HEK293 (cell line): ENCODE results near the gene RPS26.

Experiments used
- GFI1B ChIP-seq: fragments of 450-650 bp; formaldehyde crosslinking; IDR thresholded peaks from 2 replicates; pipeline ENCODE4 v1.5.1; 2016; ENCODE audit warnings: missing biosample characterization, missing genetic modification characterization
- GLI4 ChIP-seq: fragments of 450-650 bp; formaldehyde crosslinking; IDR thresholded peaks from 2 replicates; pipeline ENCODE4 v1.5.1; 2016; ENCODE audit warnings: missing biosample characterization, missing genetic modification characterization
- SP2 ChIP-seq: fragments of 450-650 bp; formaldehyde crosslinking; IDR thresholded peaks from 2 replicates; pipeline ENCODE4 v1.5.1; 2016; ENCODE audit warnings: missing biosample characterization, missing genetic modification characterization
- SP3 ChIP-seq: fragments of 450-650 bp; formaldehyde crosslinking; IDR thresholded peaks from 2 replicates; pipeline ENCODE4 v1.5.1; 2016; ENCODE audit warnings: missing biosample characterization, missing genetic modification characterization
- TRIM28 ChIP-seq: IDR thresholded peaks from 2 replicates; pipeline ENCODE4 v1.6.1; 2011; ENCODE audit warnings: low read length, control low read depth, borderline replicate concordance
- ZBTB7A ChIP-seq: fragments of 450-650 bp; formaldehyde crosslinking; IDR thresholded peaks from 2 replicates; pipeline ENCODE4 v1.5.1; 2016; ENCODE audit warnings: low read depth, missing biosample characterization, missing genetic modification characterization
- ZFHX2 ChIP-seq: fragments of 450-650 bp; formaldehyde crosslinking; conservative IDR thresholded peaks from 2 replicates; pipeline ENCODE4 v1.5.1; 2016; ENCODE audit warnings: missing biosample characterization, missing genetic modification characterization
- ZFP69B ChIP-seq: fragments of 450-650 bp; formaldehyde crosslinking; IDR thresholded peaks from 2 replicates; pipeline ENCODE4 v1.5.1; 2016; ENCODE audit warnings: missing biosample characterization, missing genetic modification characterization
- ZNF114 ChIP-seq: fragments of 450-650 bp; formaldehyde crosslinking; IDR thresholded peaks from 2 replicates; pipeline ENCODE4 v1.5.0; 2017; ENCODE audit warnings: missing biosample characterization, missing genetic modification characterization
- ZNF133 ChIP-seq: fragments of 450-650 bp; formaldehyde crosslinking; IDR thresholded peaks from 2 replicates; pipeline ENCODE4 v1.5.1; 2016; ENCODE audit warnings: missing biosample characterization, missing genetic modification characterization
- ZNF16 ChIP-seq: fragments of 450-650 bp; formaldehyde crosslinking; IDR thresholded peaks from 2 replicates; pipeline ENCODE4 v1.5.1; 2016; ENCODE audit warnings: low read depth, missing biosample characterization, missing genetic modification characterization
- ZNF24 ChIP-seq: fragments of 450-650 bp; formaldehyde crosslinking; IDR thresholded peaks from 2 replicates; pipeline ENCODE4 v1.5.1; 2016; ENCODE audit warnings: missing biosample characterization, missing genetic modification characterization
- ZNF335 ChIP-seq: fragments of 450-650 bp; formaldehyde crosslinking; conservative IDR thresholded peaks from 2 replicates; pipeline ENCODE4 v1.5.1; 2016; ENCODE audit warnings: missing biosample characterization, missing genetic modification characterization
- ZNF423 ChIP-seq: fragments of 450-650 bp; formaldehyde crosslinking; IDR thresholded peaks from 2 replicates; pipeline ENCODE4 v1.5.1; 2016; ENCODE audit warnings: missing biosample characterization, missing genetic modification characterization
- ZNF426 ChIP-seq: fragments of 450-650 bp; formaldehyde crosslinking; IDR thresholded peaks from 2 replicates; pipeline ENCODE4 v1.5.1; 2017; ENCODE audit warnings: missing biosample characterization, missing genetic modification characterization, mild to moderate bottlenecking, inconsistent platforms, moderate library complexity
- ZNF433 ChIP-seq: fragments of 450-650 bp; formaldehyde crosslinking; IDR thresholded peaks from 2 replicates; pipeline ENCODE4 v1.5.1; 2016; ENCODE audit warnings: missing biosample characterization, missing genetic modification characterization, low read depth
- ZNF560 ChIP-seq: fragments of 450-650 bp; formaldehyde crosslinking; IDR thresholded peaks from 2 replicates; pipeline ENCODE4 v1.5.1; 2017; ENCODE audit warnings: missing biosample characterization, missing genetic modification characterization, borderline replicate concordance
- ZNF561 ChIP-seq: fragments of 450-650 bp; IDR thresholded peaks from 2 replicates; pipeline ENCODE4 v1.5.1; 2018; ENCODE audit warnings: missing biosample characterization, missing genetic modification characterization, borderline replicate concordance
- ZNF623 ChIP-seq: fragments of 450-650 bp; formaldehyde crosslinking; IDR thresholded peaks from 2 replicates; pipeline ENCODE4 v1.5.1; 2016; ENCODE audit warnings: missing biosample characterization, missing genetic modification characterization
- ZNF645 ChIP-seq: fragments of 450-650 bp; formaldehyde crosslinking; IDR thresholded peaks from 2 replicates; pipeline ENCODE4; 2016; ENCODE audit warnings: missing biosample characterization, missing genetic modification characterization
- ZNF664 ChIP-seq: fragments of 450-650 bp; formaldehyde crosslinking; IDR thresholded peaks from 2 replicates; pipeline ENCODE4 v1.5.1; 2016; ENCODE audit warnings: missing biosample characterization, missing genetic modification characterization
- ZNF701 ChIP-seq: fragments of 450-650 bp; formaldehyde crosslinking; IDR thresholded peaks from 2 replicates; pipeline ENCODE4 v1.5.1; 2016; ENCODE audit warnings: missing biosample characterization, missing genetic modification characterization
- ZNF785 ChIP-seq: fragments of 450-650 bp; formaldehyde crosslinking; IDR thresholded peaks from 2 replicates; pipeline ENCODE4 v1.5.1; 2016; ENCODE audit warnings: missing biosample characterization, missing genetic modification characterization
- ZNF830 ChIP-seq: fragments of 450-650 bp; IDR thresholded peaks from 2 replicates; pipeline ENCODE4 v1.5.0; 2018; ENCODE audit warnings: missing biosample characterization, missing genetic modification characterization, low read depth, mild to moderate bottlenecking, moderate library complexity
- TF ChIP-seq, protein P1 (sequence below): fragments of 450-650 bp; formaldehyde crosslinking; IDR thresholded peaks from 2 replicates; pipeline ENCODE4 v1.5.1; 2017; ENCODE audit warnings: missing biosample characterization, missing genetic modification characterization
- TF ChIP-seq, protein P2 (sequence below): fragments of 450-650 bp; formaldehyde crosslinking; IDR thresholded peaks from 2 replicates; pipeline ENCODE4 v1.5.1; 2016; ENCODE audit warnings: missing biosample characterization, missing genetic modification characterization
- TF ChIP-seq, protein P3 (sequence below): fragments of 450-650 bp; formaldehyde crosslinking; IDR thresholded peaks from 2 replicates; pipeline ENCODE4 v1.5.1; 2016; ENCODE audit warnings: missing biosample characterization, missing genetic modification characterization
- TF ChIP-seq, protein P4 (sequence below): fragments of 450-650 bp; formaldehyde crosslinking; IDR thresholded peaks from 2 replicates; pipeline ENCODE4 v1.5.1; 2017; ENCODE audit warnings: missing biosample characterization, missing genetic modification characterization

The RPS26 gene

GRCh38 chr12:56041552-56042429 is at the start of gene RPS26 (continued):
- TF ChIP-seq ZNF560 (no peak), GFI1B (0 out of 2 replicates have a peak, but pooled peaks have one; percentile 5), ZNF24 (tag by site-specific recombination) (peak; percentile 98), ZNF645 (tag by site-specific recombination) (0 out of 2 replicates have a peak, but pooled peaks have one; percentile 28), ZNF423 (tag by site-specific recombination) (no peak), ZNF561 (tag by site-specific recombination) (peak; percentile 99), ZNF16 (tag by site-specific recombination) (no peak), ZNF623 (tag by site-specific recombination) (peak; percentile 61), ZFP69B (peak; percentile 90), ZNF335 (tag by site-specific recombination) (peak; percentile 75), ZNF664 (tag by site-specific recombination) (peak; percentile 66; the same call in 1 of the 2 replicates), ZNF426 (0 out of 2 replicates have a peak, but pooled peaks have one; percentile 8), TRIM28 (0 out of 2 replicates have a peak, but pooled peaks have one; percentile 82), ZNF133 (no peak), GLI4 (tag by site-specific recombination) (peak; percentile 65; the same call in 1 of the 2 replicates), ZNF433 (tag by site-specific recombination) (no peak), ZFHX2 (tag by site-specific recombination) (no peak), ZNF785 (tag by site-specific recombination) (peak; percentile 34; the same call in 1 of the 2 replicates), ZBTB7A (tag by site-specific recombination) (peak; percentile 75; the same call in 1 of the 2 replicates), ZNF114 (no peak), SP2 (tag by site-specific recombination) (peak; percentile 90), ZNF830 (tag by site-specific recombination) (no peak), ZNF701 (no peak), SP3 (tag by site-specific recombination) (peak; percentile 97)
- TF ChIP-seq, protein P1, sequence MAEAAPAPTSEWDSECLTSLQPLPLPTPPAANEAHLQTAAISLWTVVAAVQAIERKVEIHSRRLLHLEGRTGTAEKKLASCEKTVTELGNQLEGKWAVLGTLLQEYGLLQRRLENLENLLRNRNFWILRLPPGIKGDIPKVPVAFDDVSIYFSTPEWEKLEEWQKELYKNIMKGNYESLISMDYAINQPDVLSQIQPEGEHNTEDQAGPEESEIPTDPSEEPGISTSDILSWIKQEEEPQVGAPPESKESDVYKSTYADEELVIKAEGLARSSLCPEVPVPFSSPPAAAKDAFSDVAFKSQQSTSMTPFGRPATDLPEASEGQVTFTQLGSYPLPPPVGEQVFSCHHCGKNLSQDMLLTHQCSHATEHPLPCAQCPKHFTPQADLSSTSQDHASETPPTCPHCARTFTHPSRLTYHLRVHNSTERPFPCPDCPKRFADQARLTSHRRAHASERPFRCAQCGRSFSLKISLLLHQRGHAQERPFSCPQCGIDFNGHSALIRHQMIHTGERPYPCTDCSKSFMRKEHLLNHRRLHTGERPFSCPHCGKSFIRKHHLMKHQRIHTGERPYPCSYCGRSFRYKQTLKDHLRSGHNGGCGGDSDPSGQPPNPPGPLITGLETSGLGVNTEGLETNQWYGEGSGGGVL (tag by site-specific recombination), result no peak
- TF ChIP-seq, protein P2, sequence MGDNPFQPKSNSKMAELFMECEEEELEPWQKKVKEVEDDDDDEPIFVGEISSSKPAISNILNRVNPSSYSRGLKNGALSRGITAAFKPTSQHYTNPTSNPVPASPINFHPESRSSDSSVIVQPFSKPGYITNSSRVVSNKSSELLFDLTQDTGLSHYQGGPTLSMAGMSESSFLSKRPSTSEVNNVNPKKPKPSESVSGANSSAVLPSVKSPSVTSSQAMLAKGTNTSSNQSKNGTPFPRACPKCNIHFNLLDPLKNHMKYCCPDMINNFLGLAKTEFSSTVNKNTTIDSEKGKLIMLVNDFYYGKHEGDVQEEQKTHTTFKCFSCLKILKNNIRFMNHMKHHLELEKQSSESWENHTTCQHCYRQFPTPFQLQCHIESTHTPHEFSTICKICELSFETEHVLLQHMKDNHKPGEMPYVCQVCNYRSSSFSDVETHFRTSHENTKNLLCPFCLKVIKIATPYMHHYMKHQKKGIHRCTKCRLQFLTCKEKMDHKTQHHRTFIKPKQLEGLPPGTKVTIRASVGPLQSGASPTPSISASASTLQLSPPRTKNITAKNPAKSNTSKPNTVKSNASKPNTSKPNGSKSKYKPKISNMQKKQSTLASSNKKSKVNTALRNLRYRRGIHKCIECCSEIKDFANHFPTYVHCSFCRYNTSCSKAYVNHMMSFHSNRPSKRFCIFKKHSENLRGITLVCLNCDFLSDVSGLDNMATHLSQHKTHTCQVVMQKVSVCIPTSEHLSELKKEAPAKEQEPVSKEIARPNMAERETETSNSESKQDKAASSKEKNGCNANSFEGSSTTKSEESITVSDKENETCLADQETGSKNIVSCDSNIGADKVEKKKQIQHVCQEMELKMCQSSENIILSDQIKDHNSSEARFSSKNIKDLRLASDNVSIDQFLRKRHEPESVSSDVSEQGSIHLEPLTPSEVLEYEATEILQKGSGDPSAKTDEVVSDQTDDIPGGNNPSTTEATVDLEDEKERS, result peak; percentile 67; the same call in 1 of the 2 replicates
- TF ChIP-seq, protein P3, sequence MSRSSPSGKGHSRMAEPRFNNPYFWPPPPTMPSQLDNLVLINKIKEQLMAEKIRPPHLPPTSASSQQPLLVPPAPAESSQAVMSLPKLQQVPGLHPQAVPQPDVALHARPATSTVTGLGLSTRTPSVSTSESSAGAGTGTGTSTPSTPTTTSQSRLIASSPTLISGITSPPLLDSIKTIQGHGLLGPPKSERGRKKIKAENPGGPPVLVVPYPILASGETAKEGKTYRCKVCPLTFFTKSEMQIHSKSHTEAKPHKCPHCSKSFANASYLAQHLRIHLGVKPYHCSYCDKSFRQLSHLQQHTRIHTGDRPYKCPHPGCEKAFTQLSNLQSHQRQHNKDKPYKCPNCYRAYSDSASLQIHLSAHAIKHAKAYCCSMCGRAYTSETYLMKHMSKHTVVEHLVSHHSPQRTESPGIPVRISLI, result no peak
- TF ChIP-seq, protein P4, sequence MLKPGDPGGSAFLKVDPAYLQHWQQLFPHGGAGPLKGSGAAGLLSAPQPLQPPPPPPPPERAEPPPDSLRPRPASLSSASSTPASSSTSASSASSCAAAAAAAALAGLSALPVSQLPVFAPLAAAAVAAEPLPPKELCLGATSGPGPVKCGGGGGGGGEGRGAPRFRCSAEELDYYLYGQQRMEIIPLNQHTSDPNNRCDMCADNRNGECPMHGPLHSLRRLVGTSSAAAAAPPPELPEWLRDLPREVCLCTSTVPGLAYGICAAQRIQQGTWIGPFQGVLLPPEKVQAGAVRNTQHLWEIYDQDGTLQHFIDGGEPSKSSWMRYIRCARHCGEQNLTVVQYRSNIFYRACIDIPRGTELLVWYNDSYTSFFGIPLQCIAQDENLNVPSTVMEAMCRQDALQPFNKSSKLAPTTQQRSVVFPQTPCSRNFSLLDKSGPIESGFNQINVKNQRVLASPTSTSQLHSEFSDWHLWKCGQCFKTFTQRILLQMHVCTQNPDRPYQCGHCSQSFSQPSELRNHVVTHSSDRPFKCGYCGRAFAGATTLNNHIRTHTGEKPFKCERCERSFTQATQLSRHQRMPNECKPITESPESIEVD (tag by site-specific recombination), result peak; percentile 54
